SU-DHL-6 (cell line): ENCODE results near the gene ZBTB2.

Experiments
- H2AFZ ChIP-seq: fragments of 200-600 bp; sonication (generic); 2 replicates; pipeline ENCODE4 v1.6.1; 2014; ENCODE audit warnings: low read depth, mild to moderate bottlenecking, moderate library complexity, mixed read lengths, antibody characterized with exemption, low read length; ENCODE audit not compliant: severe bottlenecking
- H3F3A ChIP-seq: fragments of 200-600 bp; shearing (Covaris generic); 2 replicates; pipeline ENCODE4 v1.6.0; 2016; ENCODE audit warnings: antibody characterized with exemption, mild to moderate bottlenecking; ENCODE audit not compliant: insufficient read depth
- H3K27ac ChIP-seq: fragments of 200-600 bp; sonication (generic); 2 replicates; pipeline ENCODE4 v1.5.1; 2016; ENCODE audit warnings: low read depth, mild to moderate bottlenecking, low read length, moderate library complexity, mixed read lengths
- H3K27me3 ChIP-seq: fragments of 200-600 bp; sonication (generic), shearing (Covaris generic); 2 replicates; pipeline ENCODE4 v1.6.0; 2014; ENCODE audit warnings: mild to moderate bottlenecking, low read length
- H3K36me3 ChIP-seq: fragments of 200-600 bp; sonication (generic); 2 replicates; pipeline ENCODE4 v1.6.1; 2014; ENCODE audit warnings: mild to moderate bottlenecking, low read length, mixed read lengths
- H3K4me2 ChIP-seq: fragments of 300-600, 200-600 bp; shearing (Covaris generic), sonication (generic); 2 replicates; pipeline ENCODE4 v1.6.0; 2014; ENCODE audit warnings: low read length, low read depth, mild to moderate bottlenecking; ENCODE audit not compliant: poor library complexity, severe bottlenecking
- H3K4me3 ChIP-seq: fragments of 200-600 bp; sonication (generic); 2 replicates; pipeline ENCODE4 v1.5.1; 2014; ENCODE audit warnings: antibody characterized with exemption, low read length, mild to moderate bottlenecking, mixed read lengths; ENCODE audit not compliant: insufficient read depth, poor library complexity, severe bottlenecking
- H3K79me2 ChIP-seq: fragments of 200-600 bp; sonication (generic); 2 replicates; pipeline ENCODE4 v1.6.1; 2014; ENCODE audit warnings: mild to moderate bottlenecking, low read length, moderate library complexity; ENCODE audit not compliant: insufficient read depth
- H3K9ac ChIP-seq: fragments of 200-600 bp; sonication (generic); 2 replicates; pipeline ENCODE4 v1.7.0; 2014; ENCODE audit warnings: mild to moderate bottlenecking, low read length
- H3K9me2 ChIP-seq: fragments of 200-600 bp; sonication (generic); replicated peaks from 2 replicates; pipeline ENCODE4 v1.6.1; 2014; ENCODE audit warnings: low read length; ENCODE audit not compliant: insufficient read depth
- H3K9me3 ChIP-seq: fragments of 200-600 bp; sonication (generic); 2 replicates; pipeline ENCODE4 v1.6.1; 2014; ENCODE audit warnings: low read length, mixed read lengths; ENCODE audit not compliant: insufficient read depth
- H4K20me1 ChIP-seq: fragments of 200-600 bp; sonication (generic); 2 replicates; pipeline ENCODE4 v1.6.1; 2014; ENCODE audit warnings: low read depth, mild to moderate bottlenecking, antibody characterized with exemption, low read length, moderate library complexity, mixed read lengths
- EZH2phosphoT487 ChIP-seq: fragments of 200-600 bp; sonication (generic), shearing (Covaris generic); conservative IDR thresholded peaks from 2 replicates; pipeline ENCODE4 v1.6.1; 2018; ENCODE audit warnings: mild to moderate bottlenecking, antibody characterized with exemption, low read length, moderate library complexity, mixed read lengths
- TF ChIP-seq, protein P1 (sequence below): fragments of 200-600 bp; sonication (generic); IDR thresholded peaks from one replicate; pipeline ENCODE4 v1.5.1; 2017; ENCODE audit warnings: antibody characterized with exemption, mild to moderate bottlenecking, low read length, moderate library complexity; ENCODE audit not compliant: insufficient read depth, poor library complexity, severe bottlenecking

ZBTB2 gene

DNA sequence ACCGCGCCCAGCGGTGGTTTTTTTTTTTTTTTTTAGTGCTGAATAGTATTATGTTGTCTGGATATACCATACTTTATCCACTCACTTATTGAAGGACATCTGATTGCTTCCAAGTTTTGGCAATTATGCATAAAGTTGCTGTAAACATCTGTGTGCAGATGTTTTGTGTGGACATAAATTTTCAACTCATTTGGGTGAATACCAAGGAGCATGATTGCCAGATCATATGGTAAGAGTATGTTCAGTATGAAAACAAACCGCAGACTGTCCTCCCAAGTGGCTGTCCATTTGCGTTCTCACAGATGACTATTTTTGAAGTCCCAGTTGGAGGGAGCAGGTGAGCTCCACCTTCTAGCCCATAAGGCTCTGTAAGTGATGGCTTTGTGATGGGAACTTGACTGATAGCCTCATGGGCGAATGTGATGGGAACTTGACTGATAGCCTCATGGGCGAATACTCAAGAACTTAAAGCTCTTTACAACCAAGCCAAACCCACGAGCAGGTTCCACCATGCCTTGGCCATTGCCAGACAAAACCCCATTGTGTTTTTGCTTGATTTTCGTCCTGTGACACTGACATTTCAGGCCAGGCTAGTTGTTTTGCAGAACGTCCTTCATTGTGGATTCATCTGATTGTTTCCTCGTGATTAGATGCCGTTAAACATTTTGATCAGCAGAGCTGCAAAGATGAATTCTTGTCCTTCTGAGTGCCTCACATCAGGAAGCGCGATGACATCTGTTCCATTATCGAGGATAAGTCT is 51.0 kb downstream of the ZBTB2 start:
- no peak overlapping the region for H3K27ac ChIP-seq
- H3F3A ChIP-seq = no peaks in the 10 kb centered on the region
- no peak overlapping the region for H3K4me2 ChIP-seq
- no peaks in the 10 kb centered on the region for H3K27me3 ChIP-seq
- no peaks in the 10 kb centered on the region for H3K79me2 ChIP-seq
- no peaks in the 10 kb centered on the region for H3K9me3 ChIP-seq
- no peak overlapping the region for H3K4me3 ChIP-seq
- no peaks in the 10 kb centered on the region for H3K36me3 ChIP-seq
- no peaks in the 10 kb centered on the region for H3K9me2 ChIP-seq
- H3K9ac ChIP-seq = no peak overlapping the region
- no peaks in the 10 kb centered on the region for H4K20me1 ChIP-seq
- no peak for TF ChIP-seq EZH2phosphoT487
- TF ChIP-seq, protein P1, sequence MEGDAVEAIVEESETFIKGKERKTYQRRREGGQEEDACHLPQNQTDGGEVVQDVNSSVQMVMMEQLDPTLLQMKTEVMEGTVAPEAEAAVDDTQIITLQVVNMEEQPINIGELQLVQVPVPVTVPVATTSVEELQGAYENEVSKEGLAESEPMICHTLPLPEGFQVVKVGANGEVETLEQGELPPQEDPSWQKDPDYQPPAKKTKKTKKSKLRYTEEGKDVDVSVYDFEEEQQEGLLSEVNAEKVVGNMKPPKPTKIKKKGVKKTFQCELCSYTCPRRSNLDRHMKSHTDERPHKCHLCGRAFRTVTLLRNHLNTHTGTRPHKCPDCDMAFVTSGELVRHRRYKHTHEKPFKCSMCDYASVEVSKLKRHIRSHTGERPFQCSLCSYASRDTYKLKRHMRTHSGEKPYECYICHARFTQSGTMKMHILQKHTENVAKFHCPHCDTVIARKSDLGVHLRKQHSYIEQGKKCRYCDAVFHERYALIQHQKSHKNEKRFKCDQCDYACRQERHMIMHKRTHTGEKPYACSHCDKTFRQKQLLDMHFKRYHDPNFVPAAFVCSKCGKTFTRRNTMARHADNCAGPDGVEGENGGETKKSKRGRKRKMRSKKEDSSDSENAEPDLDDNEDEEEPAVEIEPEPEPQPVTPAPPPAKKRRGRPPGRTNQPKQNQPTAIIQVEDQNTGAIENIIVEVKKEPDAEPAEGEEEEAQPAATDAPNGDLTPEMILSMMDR = no peak
- H2AFZ ChIP-seq = no peak overlapping the region

DNA sequence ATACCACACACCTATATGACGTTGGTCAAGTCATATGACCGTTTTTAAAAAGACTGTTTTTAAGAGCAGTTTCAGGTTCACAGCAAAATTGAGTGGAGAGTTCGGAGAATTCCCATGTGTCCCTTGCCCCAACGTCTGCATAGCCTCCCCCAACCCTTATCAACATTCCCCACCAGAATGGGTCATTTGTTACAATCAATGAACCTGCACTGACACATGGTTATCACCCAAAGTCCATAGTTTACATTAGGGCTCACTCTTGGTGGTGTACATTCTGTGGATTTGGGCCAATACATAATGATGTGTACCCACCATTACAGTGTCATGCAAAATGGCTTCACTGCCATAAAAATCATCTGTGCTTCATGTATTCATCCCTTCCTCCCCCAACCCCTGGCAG is 52.0 kb downstream of the ZBTB2 start:
- Histone ChIP-seq H3K79me2 (no peaks in the 10 kb centered on the region), H3K9ac (no peak overlapping the region), H3K4me2 (no peak overlapping the region), H3F3A (no peaks in the 10 kb centered on the region), H3K4me3 (no peak overlapping the region), H2AFZ (no peak overlapping the region), H4K20me1 (no peaks in the 10 kb centered on the region; the same call in 1 of the 2 replicates), H3K27ac (no peak overlapping the region), H3K27me3 (no peaks in the 10 kb centered on the region), H3K36me3 (no peaks in the 10 kb centered on the region), H3K9me2 (no peaks in the 10 kb centered on the region), H3K9me3 (no peaks in the 10 kb centered on the region)
- TF ChIP-seq EZH2phosphoT487 = no peak
- TF ChIP-seq, protein P1 = no peak

DNA sequence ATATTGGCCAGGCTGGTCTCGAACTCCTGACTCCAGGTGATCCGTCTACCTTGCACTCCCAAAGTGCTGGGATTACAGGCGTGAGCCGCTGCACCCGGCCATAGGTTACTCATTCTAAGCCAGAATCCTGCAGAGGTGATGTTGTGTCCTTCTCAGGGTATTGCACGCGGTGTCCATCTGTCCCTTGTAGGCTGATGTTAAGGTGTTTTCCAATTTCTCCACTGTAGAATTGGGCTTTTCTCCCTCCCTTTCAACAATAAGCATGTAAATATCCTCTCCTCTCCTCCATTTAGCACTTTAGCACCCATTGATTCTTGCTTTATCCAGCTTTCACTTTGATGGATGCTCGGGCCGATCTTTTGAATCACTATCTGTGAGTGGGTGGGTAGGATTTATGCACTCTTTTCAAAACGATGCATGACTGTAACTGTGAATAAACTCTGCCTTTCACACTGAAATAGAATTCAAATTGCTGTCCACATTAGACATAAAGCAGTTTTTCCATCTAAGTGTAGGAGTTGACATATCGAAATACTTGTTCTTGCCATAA is 52.6 kb downstream of the ZBTB2 start:
- H3K9me3 ChIP-seq = no peaks in the 10 kb centered on the region
- no peak overlapping the region for H3K4me2 ChIP-seq
- H3K27ac ChIP-seq = no peak overlapping the region
- TF ChIP-seq EZH2phosphoT487 = no peak
- TF ChIP-seq, protein P1 = no peak
- H3K9me2 ChIP-seq = no peaks in the 10 kb centered on the region
- H3K4me3 ChIP-seq = no peak overlapping the region
- H4K20me1 ChIP-seq = no peaks in the 10 kb centered on the region; the same call in 1 of the 2 replicates
- no peaks in the 10 kb centered on the region for H3F3A ChIP-seq
- no peaks in the 10 kb centered on the region for H3K36me3 ChIP-seq
- no peak overlapping the region for H3K9ac ChIP-seq
- H2AFZ ChIP-seq = no peak overlapping the region
- H3K27me3 ChIP-seq = no peaks in the 10 kb centered on the region
- no peaks in the 10 kb centered on the region for H3K79me2 ChIP-seq
